ENCODE data around the gene PRKAG1.
A peak's percentile ranks its signal among the peaks of the same experiment; 100 is the strongest.

DNA sequence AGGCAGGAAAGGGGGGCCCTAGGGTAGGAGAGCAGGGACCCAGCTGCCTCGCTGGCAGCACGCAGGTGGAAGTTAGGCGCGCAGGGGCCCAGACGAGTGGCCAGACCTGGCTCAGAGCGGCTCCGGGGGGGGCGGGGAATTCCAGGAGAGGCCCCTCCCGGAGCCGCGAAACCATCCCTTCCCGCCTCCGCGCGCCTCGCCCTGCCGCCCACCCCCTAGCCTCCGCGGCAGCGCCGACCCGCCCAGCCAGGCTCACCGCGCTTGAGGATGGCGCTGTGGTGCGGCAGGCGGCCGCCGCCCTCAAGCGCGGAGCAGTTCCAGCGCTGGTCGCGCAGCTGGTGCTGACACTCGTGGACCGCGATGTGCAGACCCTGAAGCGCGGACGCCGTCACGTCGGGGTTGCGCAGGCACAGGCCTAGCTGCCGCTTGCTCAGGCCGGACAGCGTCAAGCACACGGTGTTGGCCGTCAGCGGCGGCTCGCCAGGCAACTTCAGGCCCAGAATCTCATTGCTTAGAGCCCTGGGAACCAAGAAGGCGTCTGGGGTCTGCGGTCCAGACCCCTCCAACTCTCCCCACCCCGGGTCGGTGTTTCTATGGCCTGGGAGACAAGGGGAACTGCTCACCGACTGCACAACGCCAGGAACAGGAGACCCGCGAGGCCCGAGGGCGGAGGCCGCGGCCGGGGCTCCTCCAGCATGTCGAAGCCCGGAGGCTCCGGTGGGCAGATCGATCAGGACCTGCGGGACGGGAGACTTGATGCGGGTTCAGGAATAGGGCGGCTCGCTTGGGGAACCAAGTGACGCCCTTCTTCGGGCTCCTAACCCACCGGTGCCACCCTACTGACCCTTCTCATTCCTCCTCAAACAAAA is 48.5 kb downstream of the PRKAG1 start:
- TF ChIP-seq, protein P1, sequence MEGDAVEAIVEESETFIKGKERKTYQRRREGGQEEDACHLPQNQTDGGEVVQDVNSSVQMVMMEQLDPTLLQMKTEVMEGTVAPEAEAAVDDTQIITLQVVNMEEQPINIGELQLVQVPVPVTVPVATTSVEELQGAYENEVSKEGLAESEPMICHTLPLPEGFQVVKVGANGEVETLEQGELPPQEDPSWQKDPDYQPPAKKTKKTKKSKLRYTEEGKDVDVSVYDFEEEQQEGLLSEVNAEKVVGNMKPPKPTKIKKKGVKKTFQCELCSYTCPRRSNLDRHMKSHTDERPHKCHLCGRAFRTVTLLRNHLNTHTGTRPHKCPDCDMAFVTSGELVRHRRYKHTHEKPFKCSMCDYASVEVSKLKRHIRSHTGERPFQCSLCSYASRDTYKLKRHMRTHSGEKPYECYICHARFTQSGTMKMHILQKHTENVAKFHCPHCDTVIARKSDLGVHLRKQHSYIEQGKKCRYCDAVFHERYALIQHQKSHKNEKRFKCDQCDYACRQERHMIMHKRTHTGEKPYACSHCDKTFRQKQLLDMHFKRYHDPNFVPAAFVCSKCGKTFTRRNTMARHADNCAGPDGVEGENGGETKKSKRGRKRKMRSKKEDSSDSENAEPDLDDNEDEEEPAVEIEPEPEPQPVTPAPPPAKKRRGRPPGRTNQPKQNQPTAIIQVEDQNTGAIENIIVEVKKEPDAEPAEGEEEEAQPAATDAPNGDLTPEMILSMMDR (IDR thresholded peaks at IDR 0.05 in 2 of 3, conservative IDR thresholded peaks at IDR 0.05 in 1 of 3; ENCODE audit: control insufficient read depth in 2 of 3, extremely low read depth in 1 of 3, insufficient read depth in 1 of 3, low read depth in 3 of 3, low read length in 3 of 3) = peak in 1 of 3 experiments; percentile 7; a peak in 2 of 6 replicates
- TF ChIP-seq SREBF1 (IDR thresholded peaks at IDR 0.05; ENCODE audit: low read length) (no peak), BHLHE40 (IDR thresholded peaks at IDR 0.05; ENCODE audit: borderline replicate concordance in 1 of 2, low read depth in 2 of 2, low read length in 1 of 2) (peak in 1 of 2 experiments; percentile 31; a peak in 1 of 4 replicates), NRF1 (conservative IDR thresholded peaks at IDR 0.05; ENCODE audit: low read depth, low read length) (no peak), EP300 (IDR thresholded peaks at IDR 0.05; ENCODE audit: borderline replicate concordance in 1 of 2, control insufficient read depth in 1 of 2, low read depth in 2 of 2, low read length in 2 of 2) (no peak), SMC3 (IDR thresholded peaks at IDR 0.05; ENCODE audit: borderline replicate concordance, low read length) (no peak)
- TF ChIP-seq, protein P2, sequence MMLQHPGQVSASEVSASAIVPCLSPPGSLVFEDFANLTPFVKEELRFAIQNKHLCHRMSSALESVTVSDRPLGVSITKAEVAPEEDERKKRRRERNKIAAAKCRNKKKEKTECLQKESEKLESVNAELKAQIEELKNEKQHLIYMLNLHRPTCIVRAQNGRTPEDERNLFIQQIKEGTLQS (IDR thresholded peaks at IDR 0.05; ENCODE audit: borderline replicate concordance, extremely low read depth, low read depth, low read length) = no peak

Measured in GM12878 (cell line).